NCI-H146 treated with DMSO at 0.1 percent for 48 hours (cell line): Measurements from ENCODE around the gene NOC2L.

ENCODE experiments used
- DNase-seq: peaks from one replicate; lab custom pipeline; 2025; ENCODE audit not compliant: unreplicated experiment; lab: John Stamatoyannopoulos, UW

The NOC2L gene

GRCh38 chr1:931380-932172 lies 27.5 kb downstream of the NOC2L start:
- no peak for DNase-seq

DNA sequence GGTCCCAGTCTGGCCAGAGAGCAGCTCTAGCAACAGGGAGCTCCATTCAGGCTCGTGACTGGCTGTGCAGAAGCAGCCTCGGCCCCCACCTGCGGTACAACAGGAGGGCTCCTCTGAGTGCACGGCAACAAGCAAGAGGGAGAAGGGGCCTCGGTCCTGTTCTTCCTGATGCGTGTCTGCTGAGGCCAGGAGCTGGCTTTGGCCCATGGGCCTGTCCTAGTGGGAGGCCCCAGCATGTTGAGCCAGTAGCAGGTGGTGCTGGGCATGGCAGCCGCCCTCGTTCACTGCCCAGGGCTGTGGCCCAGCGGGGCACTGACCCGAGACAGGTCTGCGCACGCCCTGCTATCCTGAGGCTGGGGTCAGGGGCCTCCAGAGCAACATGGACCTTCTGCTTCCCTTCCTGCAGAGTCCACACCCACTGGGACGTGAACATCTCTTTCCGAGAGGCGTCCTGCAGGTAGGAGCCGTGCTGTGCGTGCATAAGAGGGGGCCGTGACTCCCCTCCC lies 28.4 kb downstream of the NOC2L start:
- DNase-seq, result peak; percentile 48

DNA sequence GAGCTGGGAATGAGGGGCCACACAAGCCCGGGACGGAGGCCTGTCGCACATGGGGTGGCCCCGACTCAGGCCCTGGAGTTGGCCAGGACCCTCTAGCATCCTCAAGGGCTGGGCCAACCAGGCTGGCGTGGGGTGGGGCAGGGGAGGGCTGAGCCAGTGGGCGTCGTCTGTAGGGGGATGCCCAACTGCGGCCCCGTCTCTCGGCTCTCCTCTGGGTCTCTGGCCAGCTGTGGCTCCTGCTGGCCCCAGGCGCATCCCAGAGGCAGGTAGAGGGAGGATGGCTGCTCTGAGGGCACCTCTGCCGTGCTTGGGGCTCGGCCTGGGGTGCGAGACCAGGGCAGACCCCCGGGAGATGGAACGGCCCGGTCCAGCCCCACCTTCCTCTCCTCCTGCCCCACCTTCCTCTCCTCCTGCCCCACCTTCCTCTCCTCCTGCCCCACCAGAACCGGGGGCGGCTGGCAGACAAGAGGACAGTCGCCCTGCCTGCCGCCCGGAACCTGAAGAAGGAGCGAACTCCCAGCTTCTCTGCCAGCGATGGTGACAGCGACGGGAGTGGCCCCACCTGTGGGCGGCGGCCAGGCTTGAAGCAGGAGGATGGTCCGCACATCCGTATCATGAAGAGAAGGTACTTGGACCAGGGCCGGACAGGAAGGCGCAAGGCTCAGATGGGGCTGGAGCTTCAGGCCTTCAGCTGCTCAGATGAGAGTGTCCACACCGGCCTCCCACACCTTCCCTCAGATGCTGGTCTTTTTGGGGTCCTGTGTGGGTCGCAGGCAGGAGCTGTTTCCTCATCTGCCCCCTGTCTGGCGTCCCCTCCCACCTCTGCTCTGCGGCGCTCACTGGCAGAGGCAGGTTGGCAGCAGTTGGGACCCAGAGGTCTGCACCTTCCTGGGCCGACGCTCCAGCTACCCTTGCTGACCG lies 29.1 kb downstream of the NOC2L start:
- no peak for DNase-seq

- DNase-seq, result no peak
These were observed 30.0 kb downstream of the NOC2L start for GRCh38 chr1:928825-929661.

GRCh38 chr1:927748-928147 lies 31.3 kb downstream of the NOC2L start:
- no peak for DNase-seq

- DNase-seq, result no peak
These were observed 31.8 kb downstream of the NOC2L start for GRCh38 chr1:927234-927633.

GRCh38 chr1:925561-926421 lies 33.3 kb downstream of the NOC2L start:
- no peak for DNase-seq

DNA sequence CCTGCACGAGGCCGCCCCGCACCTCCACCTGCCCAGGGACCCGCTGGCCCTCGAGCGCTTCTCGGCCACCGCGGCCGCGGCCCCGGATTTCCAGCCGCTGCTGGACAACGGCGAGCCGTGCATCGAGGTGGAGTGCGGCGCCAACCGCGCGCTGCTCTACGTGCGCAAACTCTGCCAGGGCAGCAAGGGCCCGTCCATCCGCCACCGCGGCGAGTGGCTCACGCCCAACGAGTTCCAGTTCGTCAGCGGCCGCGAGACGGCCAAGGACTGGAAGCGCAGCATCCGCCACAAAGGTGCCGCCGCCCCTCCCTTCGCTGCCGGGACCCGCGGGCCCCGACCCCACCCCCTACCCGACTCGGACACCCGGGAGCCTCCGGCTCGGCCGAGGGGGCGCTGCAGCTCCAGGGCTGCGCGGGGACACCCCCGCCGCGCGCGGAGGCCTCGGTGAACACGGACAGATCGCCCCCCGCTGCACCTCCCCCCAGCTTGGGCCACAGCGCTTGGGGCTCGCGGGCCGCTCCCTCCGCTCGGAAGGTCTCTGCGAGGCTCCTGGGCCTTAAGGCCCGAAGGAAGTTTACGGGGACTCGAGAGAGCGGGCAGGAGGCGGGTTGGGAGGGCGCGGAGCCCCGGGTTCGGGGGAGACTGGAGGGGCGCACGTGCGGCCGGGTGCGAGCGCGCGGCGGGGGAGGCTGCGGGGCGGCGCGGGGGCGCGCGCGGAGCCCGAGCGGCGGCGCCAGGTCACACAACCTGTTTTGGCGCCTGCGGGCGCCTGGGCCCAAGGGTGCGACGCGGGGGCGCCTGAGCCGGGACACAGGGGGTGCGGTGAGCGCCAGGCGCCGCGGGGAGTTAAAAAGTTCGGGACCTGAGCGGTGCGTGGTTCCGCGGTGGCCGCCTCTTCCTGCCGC lies 34.1 kb downstream of the NOC2L start:
- DNase-seq, result no peak

DNA sequence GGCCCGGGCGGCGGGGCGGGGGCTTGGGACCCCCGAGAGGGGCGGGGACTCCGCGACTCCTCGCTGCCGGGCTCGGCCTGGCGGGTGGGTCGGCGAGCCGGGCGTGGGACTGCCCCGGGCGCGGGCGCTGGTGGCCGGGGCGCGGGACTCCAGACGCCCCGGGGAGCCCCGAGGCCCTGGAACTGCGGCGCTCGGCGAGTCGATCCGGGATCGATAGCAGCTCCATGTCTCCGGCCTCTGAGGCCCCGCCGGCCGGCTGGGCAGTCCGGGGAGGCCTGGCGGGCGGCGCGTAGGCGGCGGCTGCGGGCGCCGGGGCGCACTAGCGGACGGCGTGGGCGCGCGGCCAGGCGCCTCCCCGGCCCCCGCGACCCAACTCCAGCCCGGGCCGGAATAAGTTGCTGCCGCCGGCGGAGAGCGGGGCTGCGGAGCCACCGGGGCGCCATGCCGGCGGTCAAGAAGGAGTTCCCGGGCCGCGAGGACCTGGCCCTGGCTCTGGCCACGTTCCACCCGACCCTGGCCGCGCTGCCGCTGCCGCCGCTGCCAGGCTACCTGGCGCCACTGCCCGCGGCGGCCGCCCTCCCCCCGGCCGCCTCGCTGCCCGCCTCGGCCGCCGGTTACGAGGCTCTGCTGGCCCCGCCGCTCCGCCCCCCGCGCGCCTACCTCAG lies 34.9 kb downstream of the NOC2L start:
- DNase-seq, result no peak

- no peak for DNase-seq
These were observed 35.7 kb downstream of the NOC2L start, which contains the start of gene SAMD11 for GRCh38 chr1:923131-923990. SAMD11 (plus strand) TSS chr1:923923; CDS start chr1:924432, 509 bp downstream.

- DNase-seq, result peak; percentile 18
These were observed 37.8 kb downstream of the NOC2L start for GRCh38 chr1:921011-921837.

DNA sequence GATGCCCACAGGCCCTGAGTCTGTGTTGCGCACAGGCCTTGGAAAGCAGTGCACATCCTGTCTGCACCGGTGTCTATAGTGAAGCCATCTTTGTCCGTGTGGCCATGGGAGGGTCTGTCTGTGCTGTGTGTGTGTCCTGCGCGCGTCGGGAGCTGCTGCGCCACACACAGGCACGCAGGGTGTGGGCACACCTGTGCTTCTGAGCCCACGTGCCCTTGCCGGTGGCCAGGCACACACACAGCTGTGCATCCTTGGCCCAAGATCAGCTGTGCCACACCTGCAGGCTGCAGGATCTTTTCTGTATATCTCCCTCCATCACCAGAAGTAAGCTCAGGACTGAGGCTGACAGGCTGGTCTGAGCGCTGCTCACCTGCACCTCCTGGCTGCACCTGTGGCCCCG lies 38.5 kb downstream of the NOC2L start:
- DNase-seq, result no peak

DNA sequence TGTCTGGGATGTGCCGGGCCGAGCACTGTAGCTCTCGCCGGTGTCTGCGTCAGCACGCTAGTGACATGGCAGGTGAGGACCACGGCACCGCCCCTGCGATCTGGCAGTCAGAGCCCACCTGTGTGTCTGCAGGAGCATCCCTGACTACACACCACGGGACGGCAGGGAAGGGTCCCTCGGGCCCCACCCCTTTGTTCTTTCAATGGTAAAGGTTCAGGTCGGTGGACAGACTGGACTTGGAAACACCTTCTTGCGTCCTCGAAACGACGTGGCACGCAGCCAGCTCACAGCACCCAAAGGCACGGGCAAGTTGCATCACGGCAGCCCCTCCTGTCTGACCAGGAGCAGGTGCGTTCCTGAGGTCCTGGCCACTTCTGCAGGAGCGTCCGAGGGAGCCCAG lies 39.0 kb downstream of the NOC2L start:
- DNase-seq, result no peak

GRCh38 chr1:919271-919872 lies 39.7 kb downstream of the NOC2L start:
- DNase-seq, result no peak

DNA sequence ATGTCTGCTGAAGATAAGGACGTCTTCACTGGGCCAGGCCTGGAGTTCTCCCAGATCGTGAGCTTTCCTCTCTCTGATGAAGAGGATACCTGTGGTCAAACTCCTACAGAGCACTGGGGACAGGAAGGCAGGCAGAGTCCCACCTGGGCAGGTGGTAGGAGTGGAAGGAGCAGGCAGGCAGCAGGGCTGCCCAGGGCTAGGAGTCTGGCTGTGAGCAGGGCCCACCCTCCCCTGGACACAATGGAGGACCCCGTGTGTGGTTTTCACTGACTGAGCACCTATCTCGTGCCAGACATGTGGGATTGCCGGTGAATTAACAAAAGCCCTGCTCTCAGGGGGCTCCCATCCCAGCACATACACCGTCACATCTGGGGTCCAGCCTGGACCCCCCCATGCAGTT lies 40.2 kb downstream of the NOC2L start:
- DNase-seq, result no peak

DNA sequence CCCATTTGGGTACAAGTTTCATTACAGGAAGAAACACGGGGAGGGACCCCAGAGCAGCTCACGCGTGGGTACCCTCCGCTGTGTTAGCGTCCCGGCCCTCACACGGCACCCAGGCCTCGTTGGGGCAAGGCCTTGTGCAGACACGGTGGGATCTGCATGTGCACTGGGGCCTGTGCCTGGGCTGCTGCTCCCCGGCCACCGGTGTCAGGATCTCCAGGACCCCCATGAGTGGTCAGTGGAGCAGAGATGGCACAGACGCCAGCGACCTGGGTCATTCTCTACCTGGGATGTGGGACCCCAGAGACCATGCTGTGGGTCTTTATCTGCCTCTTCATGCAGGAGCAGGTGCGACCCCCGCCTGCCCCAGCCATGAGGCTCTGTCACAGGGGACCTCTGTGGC lies 40.7 kb downstream of the NOC2L start:
- DNase-seq, result no peak
